Breast epithelium (tissue), 4 donors: Measurements from ENCODE around the gene SNRPA1. TPM values are rescaled to one million over a fixed set of nuclear protein-coding genes. Genes with fewer than 3 reads are reported as not detected.

Experiments used
- DNase-seq, 2 donors: peaks; one replicate each; pipeline ENCODE4 v3.0.0-alpha.2; 2019; ENCODE audit warnings: low spot score in 2 of 2
- H3K27ac ChIP-seq, 2 donors: fragments of 200-600 bp; sonication (generic) in 1 of 2; one replicate each; pipeline ENCODE4 v1.5.1; 2016 to 2019; ENCODE audit warnings: mild to moderate bottlenecking in 1 of 2
- H3K27me3 ChIP-seq, 2 donors: fragments of 200-600 bp; sonication (generic) in 1 of 2; one replicate each; pipeline versions ENCODE4 v1.5.1 to v1.6.0; 2017 to 2019; ENCODE audit warnings: control low read depth in 1 of 2, mild to moderate bottlenecking in 1 of 2
- H3K36me3 ChIP-seq: fragments of 200-600 bp; one replicate; pipeline ENCODE4 v1.5.1; 2019
- H3K4me1 ChIP-seq, 2 donors: fragments of 200-600 bp; sonication (generic); one replicate each; pipeline ENCODE4 v1.5.1; 2016 to 2019; ENCODE audit warnings: control low read depth in 1 of 2
- H3K4me3 ChIP-seq, 3 donors: fragments of 200-600 bp; sonication (generic); 1 replicate in 2 of 3; 2 replicates in 1 of 3; pipeline ENCODE4 v1.5.1; 2016 to 2019; ENCODE audit warnings: mild to moderate bottlenecking in 3 of 3, moderate library complexity in 2 of 3
- H3K9me3 ChIP-seq, 2 donors: fragments of 200-600 bp; sonication (generic) in 1 of 2; one replicate each; pipeline ENCODE4 v1.5.1; 2016 to 2019; ENCODE audit warnings: control low read depth in 1 of 2
- CTCF ChIP-seq, 3 donors: fragments of 450-650 bp; IDR thresholded peaks; one replicate each; pipeline ENCODE4 v1.5.1; 2016 to 2017; ENCODE audit warnings: antibody characterized with exemption in 3 of 3, mild to moderate bottlenecking in 3 of 3, moderate library complexity in 3 of 3
- POLR2A ChIP-seq: fragments of 450-650 bp; IDR thresholded peaks from one replicate; pipeline ENCODE4 v1.6.1; 2016; ENCODE audit warnings: antibody characterized with exemption, mild to moderate bottlenecking, moderate library complexity
- POLR2AphosphoS5 ChIP-seq, 3 donors: sonication (generic); formaldehyde crosslinking; IDR thresholded peaks; one replicate each; pipeline ENCODE4 v1.6.1; 2017; ENCODE audit warnings: antibody characterized with exemption in 3 of 3
- intact Hi-C: fragments of 100-400 bp; cut with DNase I; formaldehyde crosslinking; loops from one replicate; pipeline ENCODE4 v1.15.1; 2023; ENCODE audit warnings: low total_unique reads
- total RNA-seq, 3 donors: library from RNA; depleted of rRNA; stranded (reverse); fragments of >200 nt; gene quantifications; one replicate each; pipeline ENCODE4 v1.1.0, GENCODE V29; 2016

Gene SNRPA1
- total RNA-seq, 3 donors from 2014 or later, result 26.4 to 51.1 (median 44.3) TPM

- Histone ChIP-seq H3K9me3 (no peaks in the 10 kb centered on the region), H3K4me1 (no peaks in the 10 kb centered on the region), H3K4me3 (no peak overlapping the region), H3K27ac (no peak overlapping the region), H3K36me3 (no peaks in the 10 kb centered on the region), H3K27me3 (no peaks in the 10 kb centered on the region)
- intact Hi-C loops, result loop anchor here (10.0 kb wide), 2 partner anchors 131 to 241 kb away; no protein-coding TSS in a partner anchor
- TF ChIP-seq CTCF (IDR thresholded peaks at IDR 0.05) (no peak), POLR2AphosphoS5 (IDR thresholded peaks at IDR 0.05) (no peak), POLR2A (no peak)
- DNase-seq, result no peak
Observed at GRCh38 chr15:101255615-101256241, 39.3 kb downstream of the SNRPA1 start.

GRCh38 chr15:101255051-101255395, 40.0 kb downstream of the SNRPA1 start:
- peaks cover 0 to 6% of the 10 kb centered on the region in 2 donors for H3K4me1 ChIP-seq

GRCh38 chr15:101254157-101255050, 40.6 kb downstream of the SNRPA1 start:
- no peak for DNase-seq
- intact Hi-C loops, result loop anchor here (10.0 kb wide), 2 partner anchors 130 to 240 kb away; no protein-coding TSS in a partner anchor
- peaks cover 0 to 11% of the 10 kb centered on the region in 2 donors for H3K4me1 ChIP-seq
- H3K27me3 ChIP-seq, result no peaks in the 10 kb centered on the region
- H3K36me3 ChIP-seq, result no peaks in the 10 kb centered on the region
- no peak overlapping the region for H3K4me3 ChIP-seq
- no peaks in the 10 kb centered on the region for H3K9me3 ChIP-seq
- no peak for TF ChIP-seq POLR2AphosphoS5 (IDR thresholded peaks at IDR 0.05)
- no peak for TF ChIP-seq CTCF (IDR thresholded peaks at IDR 0.05)
- TF ChIP-seq POLR2A, result no peak
- H3K27ac ChIP-seq, result no peak overlapping the region

More at GRCh38 chr15:101255051-101255395, 40.0 kb downstream of the SNRPA1 start:
- no peak overlapping the region for H3K27ac ChIP-seq
- H3K4me3 ChIP-seq, result no peak overlapping the region
- H3K27me3 ChIP-seq, result no peaks in the 10 kb centered on the region
- TF ChIP-seq POLR2AphosphoS5 (IDR thresholded peaks at IDR 0.05), result no peak
- DNase-seq, result no peak
- intact Hi-C loops, result loop anchor here (10.0 kb wide), 2 partner anchors 130 to 240 kb away; no protein-coding TSS in a partner anchor
- no peaks in the 10 kb centered on the region for H3K36me3 ChIP-seq
- H3K9me3 ChIP-seq, result no peaks in the 10 kb centered on the region

- Histone ChIP-seq H3K27me3 (no peaks in the 10 kb centered on the region), H3K36me3 (no peaks in the 10 kb centered on the region), H3K4me1 (peaks cover 0 to 20% of the 10 kb centered on the region in 2 donors), H3K9me3 (no peaks in the 10 kb centered on the region), H3K27ac (peak overlapping the region; percentile 85 to 97), H3K4me3 (peak overlapping the region; percentile 79 to 94 (median 91))
- DNase-seq, result no peak
- intact Hi-C loops, result loop anchor here (10.0 kb wide), 2 partner anchors 128 to 238 kb away; no protein-coding TSS in a partner anchor
- no peak for TF ChIP-seq POLR2A
- TF ChIP-seq POLR2AphosphoS5 (IDR thresholded peaks at IDR 0.05), result no peak
- TF ChIP-seq CTCF (IDR thresholded peaks at IDR 0.05), result no peak
Observed at GRCh38 chr15:101252836-101253235, 42.2 kb downstream of the SNRPA1 start.

GRCh38 chr15:101251830-101252820, 42.9 kb downstream of the SNRPA1 start, which contains the start of gene CHSY1:
TSS of gene CHSY1 (minus strand) at chr15:101252048. CDS start at chr15:101251456, 592 bp downstream.
- intact Hi-C loops, result loop anchor here (10.0 kb wide), 2 partner anchors 127 to 237 kb away; no protein-coding TSS in a partner anchor
- Histone ChIP-seq H3K27me3 (no peaks in the 10 kb centered on the region), H3K27ac (peak within 1 kb of the TSS; percentile 85 to 97), H3K9me3 (no peaks in the 10 kb centered on the region), H3K4me1 (peaks cover 5 to 27% of the 10 kb centered on the region in 2 donors), H3K4me3 (peak within 1 kb of the TSS; percentile 79 to 94 (median 91)), H3K36me3 (no peaks in the 10 kb centered on the region)
- peak; percentile 83 to 88 for DNase-seq
- TF ChIP-seq POLR2AphosphoS5 (IDR thresholded peaks at IDR 0.05), result peak; percentile 88 to 90 (median 89)
- TF ChIP-seq CTCF (IDR thresholded peaks at IDR 0.05), result no peak
- peak; percentile 53 for TF ChIP-seq POLR2A
